GM19239 (cell line): ENCODE results near the gene HMOX1.
A peak's percentile ranks its signal among the peaks of the same experiment; 100 is the strongest.
"Not testable (repeated sequence)": the region's sequence is repeated elsewhere in the genome, so short reads cannot be mapped to it uniquely, and the experiment has no call there.

ENCODE experiments used
- DNase-seq: peaks from one replicate; pipeline ENCODE4 v3.0.0; 2011; ENCODE audit warnings: low spot score; ENCODE audit not compliant: insufficient read length
- FAIRE-seq: peaks from 2 replicates; lab custom pipeline; 2011; peaks lifted over from hg19 to GRCh38; lab: Jason Lieb, UNC

The HMOX1 gene

GRCh38 chr22:35349704-35350538, 31.0 kb upstream of the HMOX1 start:
- DNase-seq (no peak), FAIRE-seq (no peak)

- DNase-seq = peak; percentile 94
- FAIRE-seq = peak; percentile 99
These were observed 30.1 kb upstream of the HMOX1 start for GRCh38 chr22:35350539-35351503.

DNA sequence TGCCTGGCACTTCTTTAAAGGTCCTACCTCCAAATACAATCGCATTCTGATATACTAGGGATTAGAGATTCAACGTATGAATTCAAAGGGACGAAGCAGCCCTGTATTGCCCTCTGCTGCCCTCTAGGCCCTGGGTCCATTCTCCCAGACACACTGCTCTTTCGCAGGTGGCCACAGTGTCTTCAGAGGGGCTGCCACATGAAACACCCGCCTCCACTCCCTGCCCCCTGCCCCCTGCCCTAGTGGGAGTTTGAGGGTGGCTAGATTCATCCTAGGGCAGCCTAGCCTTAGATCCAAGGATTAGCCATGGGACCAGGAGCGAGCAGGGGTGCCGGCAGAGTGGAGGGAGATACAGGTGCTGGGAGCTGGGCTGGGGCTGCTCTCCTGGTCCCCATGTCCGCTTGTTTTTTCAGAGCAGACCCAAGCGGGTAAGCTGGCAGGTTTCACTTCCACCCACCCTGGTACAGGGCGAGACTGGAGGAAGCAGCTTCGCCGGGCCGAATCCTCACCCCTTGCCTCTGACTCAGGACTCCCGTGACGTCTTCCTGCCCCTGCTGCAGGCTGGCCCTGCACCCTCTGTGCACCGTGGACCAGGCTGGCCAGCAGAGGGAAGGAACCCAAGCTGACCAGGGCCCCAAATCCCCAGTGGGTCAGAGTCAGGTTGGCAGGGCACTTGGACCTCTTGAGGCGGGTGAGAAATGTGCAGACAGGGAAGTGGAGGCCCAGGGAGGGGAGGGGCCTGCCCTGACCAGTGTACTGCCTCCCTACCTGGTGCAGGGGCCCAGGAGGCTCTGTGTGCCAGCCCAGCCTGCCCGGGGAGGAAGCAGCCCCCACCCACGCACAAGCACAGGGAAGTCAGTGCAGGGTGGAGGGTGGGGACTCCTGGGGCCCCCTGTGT, 28.4 kb upstream of the HMOX1 start:
- DNase-seq = no peak
- FAIRE-seq = peak; percentile 67

DNA sequence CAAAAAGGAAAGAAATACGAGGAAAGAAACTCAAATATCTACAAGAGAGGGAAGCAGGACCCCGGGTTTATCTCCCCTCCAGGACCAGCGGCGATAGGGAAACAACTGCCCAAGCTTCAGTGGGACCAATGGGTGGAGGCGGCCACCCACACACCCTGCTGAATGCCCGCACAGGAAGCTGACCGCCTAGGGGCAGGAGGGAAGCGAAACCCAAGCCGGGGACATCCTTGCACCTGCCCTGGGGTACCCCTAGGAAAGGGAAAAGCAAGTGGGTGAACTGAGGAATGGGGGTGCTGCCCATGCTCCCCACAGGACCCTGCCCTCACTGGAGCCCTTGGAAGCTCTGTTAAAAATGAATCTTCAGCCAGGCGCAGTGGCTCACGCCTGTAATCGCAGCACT, 27.6 kb upstream of the HMOX1 start:
- DNase-seq (no peak), FAIRE-seq (peak; percentile 77)

- no peak for FAIRE-seq
- no peak for DNase-seq
These were observed 26.8 kb upstream of the HMOX1 start for GRCh38 chr22:35354068-35354467.

- FAIRE-seq (no peak), DNase-seq (no peak)
These were observed 22.8 kb upstream of the HMOX1 start for GRCh38 chr22:35357883-35358621.

GRCh38 chr22:35359380-35360065, 21.4 kb upstream of the HMOX1 start:
- FAIRE-seq (no peak), DNase-seq (no peak)

DNA sequence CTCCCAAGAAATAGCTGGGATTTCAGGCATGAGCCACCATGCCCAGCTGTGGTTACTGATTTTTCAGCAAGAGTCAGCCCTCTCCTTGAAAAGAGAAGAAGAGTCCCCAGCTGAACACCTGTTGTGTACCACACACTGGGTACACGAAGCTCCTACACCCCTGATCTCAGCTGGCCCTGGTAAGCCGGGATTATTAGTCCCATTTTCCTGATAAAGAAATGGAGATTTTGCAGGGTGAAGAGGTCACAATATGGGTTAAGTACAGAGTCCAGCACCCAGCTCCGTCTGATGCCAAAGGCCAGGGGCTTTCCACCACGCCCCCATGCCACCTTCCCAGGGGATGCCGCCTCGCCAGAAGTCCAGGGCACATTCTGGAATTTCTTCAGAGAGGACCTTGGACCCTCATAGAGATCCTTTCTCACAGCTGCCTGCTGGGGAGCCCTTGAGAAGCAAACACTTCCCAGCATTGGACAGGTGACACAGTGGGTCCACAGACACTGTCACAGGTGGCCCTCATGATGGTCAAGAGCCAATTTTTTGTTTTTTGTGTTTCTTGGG, 19.8 kb upstream of the HMOX1 start:
- FAIRE-seq (no peak), DNase-seq (no peak)

- no peak for DNase-seq
- FAIRE-seq = no peak
These were observed 17.3 kb upstream of the HMOX1 start for GRCh38 chr22:35363566-35364086.

- FAIRE-seq = not testable (repeated sequence)
These were observed 16.7 kb upstream of the HMOX1 start for GRCh38 chr22:35364230-35364629.

DNA sequence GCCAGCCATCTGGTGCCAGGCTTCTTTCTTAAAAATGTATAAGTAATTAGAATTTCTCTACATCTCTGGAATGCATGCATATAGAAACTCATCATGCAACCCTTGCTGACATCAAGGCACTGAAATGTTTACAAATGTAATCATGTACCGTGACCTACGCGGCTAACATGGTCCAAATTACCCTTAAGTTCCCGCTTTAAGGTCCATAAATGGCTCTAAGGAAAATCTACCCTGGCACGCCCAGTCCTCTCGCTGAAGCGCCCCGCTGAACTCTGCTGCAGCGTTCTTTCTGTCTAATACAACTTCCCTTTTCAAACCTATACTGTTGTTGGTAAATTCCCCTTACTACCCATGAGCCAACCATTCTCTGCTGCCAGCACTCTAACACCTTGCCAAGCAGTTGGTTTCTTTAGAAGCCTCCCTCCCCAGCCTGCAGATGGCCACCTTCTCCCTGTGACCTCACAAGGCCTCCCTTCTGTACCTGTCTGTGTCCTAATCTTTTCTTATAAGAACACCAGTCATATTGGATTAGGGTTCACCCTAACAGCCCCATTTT, 13.5 kb upstream of the HMOX1 start:
- FAIRE-seq = no peak
- DNase-seq = no peak

More at GRCh38 chr22:35364230-35364629, 16.7 kb upstream of the HMOX1 start:
- DNase-seq = not testable (repeated sequence)

DNA sequence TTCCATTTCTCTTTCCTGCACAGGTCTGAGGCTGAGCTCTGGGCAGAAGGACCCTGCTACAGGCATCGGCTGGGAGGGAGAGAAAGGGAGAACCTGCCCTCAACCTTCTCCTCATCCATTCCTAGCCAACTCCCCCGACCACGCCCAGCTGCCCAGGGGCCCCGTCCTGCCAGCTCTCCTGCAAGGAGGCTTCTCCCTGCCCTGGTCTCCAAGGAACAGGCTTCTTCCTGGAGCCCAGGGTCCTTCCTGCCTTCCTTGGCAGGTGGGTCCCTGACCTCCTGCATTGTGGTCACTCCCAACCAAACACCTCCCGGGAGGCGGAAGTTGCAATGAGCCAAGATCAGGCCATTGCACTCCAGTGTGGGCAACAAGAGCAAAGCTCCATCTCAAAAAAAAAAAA, 12.5 kb upstream of the HMOX1 start:
- FAIRE-seq (no peak), DNase-seq (no peak)

DNA sequence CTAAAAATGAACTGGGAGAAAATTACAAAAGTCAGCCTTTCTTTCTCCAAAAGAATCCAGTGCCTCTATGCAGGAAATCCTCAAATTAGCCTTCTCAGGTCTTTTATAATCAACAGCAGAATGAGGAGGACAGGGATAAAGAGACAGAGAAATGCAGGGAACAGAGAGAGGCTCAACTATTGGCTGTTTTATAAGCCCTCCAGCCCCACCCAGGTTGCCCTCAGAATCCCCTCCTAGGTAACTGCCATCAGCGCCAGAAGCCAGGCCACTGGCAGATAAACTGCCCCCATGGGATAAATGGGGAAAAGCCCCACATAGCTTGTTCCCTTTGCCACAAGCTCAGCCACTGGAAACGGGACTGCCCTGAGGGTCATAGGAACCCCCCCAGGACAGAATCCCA, 10.9 kb upstream of the HMOX1 start:
- DNase-seq = no peak
- no peak for FAIRE-seq

- FAIRE-seq (no peak), DNase-seq (no peak)
These were observed 7.1 kb upstream of the HMOX1 start for GRCh38 chr22:35373781-35374180.

DNA sequence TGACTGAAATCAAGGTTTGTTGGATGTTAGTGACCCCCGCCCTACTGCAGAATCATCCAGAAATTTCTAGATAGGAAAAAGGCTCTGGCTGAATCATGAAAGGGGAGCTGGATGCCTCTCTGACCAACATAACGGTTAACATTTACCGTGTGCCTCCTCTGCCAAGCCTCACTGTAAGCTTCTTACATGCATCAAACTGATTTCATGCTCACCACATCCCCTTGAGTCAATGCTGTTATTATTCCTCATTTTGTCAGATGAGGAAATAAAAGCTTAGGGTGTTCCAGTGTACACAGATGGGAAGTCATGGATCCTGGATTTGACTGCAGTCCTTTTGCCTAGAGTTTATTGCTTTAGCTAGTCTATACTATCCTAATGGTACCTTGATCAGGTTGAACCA, 5.9 kb upstream of the HMOX1 start:
- DNase-seq (no peak), FAIRE-seq (no peak)

- FAIRE-seq = no peak
- DNase-seq = no peak
These were observed 5.4 kb upstream of the HMOX1 start for GRCh38 chr22:35375526-35375925.

DNA sequence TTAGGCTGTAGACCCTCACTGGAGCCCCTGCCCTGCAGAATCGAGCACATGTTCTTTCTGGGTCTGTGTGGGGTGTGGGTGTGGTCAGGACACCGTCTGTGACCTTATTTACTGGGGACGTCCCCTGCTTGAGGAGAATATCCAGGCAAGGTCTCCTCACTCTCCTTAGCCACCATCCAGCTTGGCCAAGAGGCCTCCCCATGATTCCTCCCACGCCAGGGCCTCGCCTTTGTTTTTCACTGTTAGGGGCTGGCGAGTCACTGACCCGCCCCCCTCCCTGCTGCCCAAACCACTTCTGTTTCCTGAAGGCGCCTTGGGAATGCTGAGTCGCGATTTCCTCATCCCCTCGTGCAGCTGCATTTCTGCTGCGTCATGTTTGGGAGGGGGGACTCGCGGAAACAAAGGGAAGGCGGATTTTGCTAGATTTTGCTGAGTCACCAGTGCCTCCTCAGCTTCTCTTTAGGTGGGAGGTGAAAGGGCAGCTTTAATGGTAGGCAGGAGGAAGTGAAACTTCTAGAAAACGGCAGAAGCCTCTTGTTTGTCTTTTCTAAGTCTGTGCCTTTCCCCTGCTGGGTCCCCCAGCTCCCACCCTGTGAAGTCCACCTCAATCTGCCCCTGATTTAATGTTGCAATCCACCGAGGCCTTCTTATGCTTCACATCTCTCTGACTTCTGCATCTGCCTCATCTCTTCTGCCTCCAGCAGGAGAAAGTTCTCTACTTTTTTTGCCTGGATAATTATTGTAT, 4.0 kb upstream of the HMOX1 start:
- DNase-seq (peak; percentile 67), FAIRE-seq (peak; percentile 95)
